HG03439 (cell line): ENCODE measurements around the gene HDDC3.
"Not testable (repeated sequence)": the region's sequence is repeated elsewhere in the genome, so short reads cannot be mapped to it uniquely, and the experiment has no call there.

Experiments
- ATAC-seq: cut with Tn5 transposase; IDR thresholded peaks from one replicate; pipeline ENCODE4 v1.9.1; 2021; ENCODE audit warnings: mild to moderate bottlenecking, moderate library complexity; ENCODE audit not compliant: unreplicated experiment

HDDC3 gene

DNA sequence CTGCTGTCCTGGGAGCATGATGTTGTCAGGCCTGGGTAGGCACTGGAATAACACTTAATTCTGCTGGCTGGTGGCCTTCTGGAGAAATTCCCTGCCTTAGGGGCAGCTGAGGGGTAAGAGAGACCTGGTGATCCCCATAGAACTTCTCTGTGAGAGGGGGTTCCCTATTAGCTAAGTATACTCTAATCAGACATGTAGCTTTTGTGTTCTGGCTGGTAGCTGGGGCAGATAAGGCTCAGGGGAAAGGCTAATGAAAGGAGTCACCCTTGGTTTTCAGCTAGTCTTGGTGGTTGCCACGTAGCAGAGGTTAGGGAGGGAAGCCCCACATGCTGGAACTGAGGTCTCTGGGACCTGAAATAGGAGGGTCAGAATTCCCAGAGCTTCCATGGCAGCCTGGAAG, 952 bp upstream of the HDDC3 start:
- no peak for ATAC-seq

DNA sequence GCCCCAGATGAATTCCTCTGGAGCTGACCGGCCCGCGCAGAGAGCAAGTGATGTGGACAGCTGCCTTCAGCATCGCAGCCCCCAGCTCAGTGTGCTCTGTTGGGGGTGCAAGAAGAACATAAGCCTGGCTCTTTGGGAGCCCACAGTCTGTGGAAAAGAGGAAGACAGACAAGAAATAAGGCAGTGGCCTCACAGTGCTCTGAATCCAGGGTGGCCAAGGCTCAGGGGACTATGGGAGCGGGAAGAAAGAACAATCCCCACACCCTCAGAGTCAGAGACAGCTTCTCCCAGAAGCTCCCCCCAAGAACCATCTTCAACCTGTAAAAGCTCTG, 277 bp upstream of the HDDC3 start:
- no peak for ATAC-seq

DNA sequence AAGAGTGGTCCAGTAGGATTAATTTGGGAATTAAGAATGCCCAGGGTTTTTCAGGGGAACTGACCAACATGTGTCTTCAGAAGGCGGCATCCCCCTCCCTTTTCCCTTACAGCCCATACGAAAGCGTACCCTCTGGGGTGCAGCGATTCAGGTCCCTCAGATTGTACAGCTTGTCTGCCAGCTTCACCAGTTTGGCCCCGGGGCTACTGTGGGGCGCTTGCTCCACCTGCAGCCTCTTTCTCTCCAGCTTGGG, 848 bp downstream of the HDDC3 start:
- ATAC-seq = no peak

DNA sequence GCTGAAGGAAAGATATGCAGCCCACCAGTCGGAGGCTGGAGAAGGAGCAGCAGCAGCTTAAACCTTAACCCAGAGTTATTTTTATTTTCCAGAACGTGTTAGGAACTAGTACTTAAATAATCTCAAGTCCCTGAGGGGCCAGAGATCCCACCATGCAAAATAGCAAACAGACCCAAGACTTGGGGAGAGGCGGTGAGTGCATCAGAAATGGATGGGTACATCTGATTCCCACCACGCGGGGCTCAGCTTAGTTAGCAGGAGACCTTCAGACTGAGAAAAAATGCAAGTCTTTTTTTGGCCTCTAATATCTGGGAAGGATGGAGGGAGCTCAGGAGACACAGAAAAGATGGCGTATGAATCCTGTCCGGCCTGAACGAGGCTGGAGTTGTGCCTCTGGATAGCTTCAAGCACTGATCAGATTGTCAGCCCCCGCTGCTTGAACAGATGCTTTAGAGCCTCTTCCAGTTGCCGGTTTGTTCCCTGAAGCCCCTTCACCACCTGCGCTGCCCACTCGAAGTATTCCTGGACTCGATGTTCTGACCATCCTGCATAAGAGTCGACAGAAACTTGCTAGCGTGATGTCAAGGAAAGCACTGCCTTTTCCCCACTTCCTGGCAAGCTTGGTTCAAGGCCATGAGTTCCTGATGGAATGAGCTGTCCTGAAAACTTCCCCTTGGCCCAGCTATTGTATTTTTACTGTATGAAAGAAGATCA, 1.3 kb downstream of the HDDC3 start:
- no peak for ATAC-seq

DNA sequence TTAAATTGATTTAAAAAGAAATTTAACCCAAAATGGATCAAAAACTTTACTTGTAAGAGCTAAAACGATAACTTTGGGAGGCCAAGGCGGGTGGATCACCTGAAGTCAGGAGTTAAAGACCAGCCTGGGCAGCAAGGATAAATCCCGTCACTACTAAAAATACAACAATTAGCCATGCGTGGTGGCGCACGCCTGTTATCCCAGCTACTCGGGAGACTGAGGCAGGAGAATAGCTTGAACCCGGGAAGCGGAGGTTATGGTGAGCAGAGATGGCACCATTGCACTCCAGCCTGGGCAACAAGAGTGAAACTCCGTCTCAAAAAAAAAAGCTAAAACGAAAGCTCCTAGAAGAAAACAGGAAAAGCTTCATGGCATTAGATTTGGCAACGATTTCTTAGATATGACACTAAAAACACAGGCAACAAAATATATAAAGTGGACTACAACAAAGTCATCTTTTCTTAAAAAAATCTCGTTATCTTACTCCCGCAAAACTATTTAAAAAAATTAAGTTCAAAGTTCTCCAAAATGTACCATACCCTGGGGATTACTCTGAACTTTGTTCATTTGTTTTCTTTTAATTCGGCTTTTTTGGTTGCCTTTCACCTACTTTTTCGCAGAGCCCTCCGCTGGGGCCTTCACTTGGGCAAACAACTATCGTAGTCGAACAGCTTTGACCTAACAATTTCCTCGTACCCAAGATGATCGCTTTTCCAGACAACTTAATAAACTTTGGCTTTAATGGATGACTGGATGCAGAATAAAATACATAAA, 2.9 kb downstream of the HDDC3 start:
- ATAC-seq = no peak

DNA sequence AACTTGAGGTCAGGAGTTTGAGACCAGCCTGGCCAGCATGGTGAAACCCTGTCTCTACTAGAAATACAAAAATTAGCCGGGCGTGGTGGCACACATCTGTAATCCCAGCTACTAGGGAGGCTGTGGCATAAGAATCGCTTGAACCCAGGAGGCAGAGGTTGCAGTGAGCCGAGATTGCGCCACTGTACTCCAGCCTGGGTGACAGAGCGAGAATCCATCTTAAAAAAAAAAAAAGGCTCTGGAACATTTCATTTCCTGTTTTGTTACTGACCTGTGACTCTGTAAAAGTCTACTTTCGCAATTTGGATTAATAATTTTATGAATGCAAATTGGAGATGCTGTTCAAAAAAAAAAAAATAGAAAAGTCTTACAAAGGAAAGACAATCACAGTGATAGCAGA, 4.2 kb downstream of the HDDC3 start:
- not testable (repeated sequence) for ATAC-seq

DNA sequence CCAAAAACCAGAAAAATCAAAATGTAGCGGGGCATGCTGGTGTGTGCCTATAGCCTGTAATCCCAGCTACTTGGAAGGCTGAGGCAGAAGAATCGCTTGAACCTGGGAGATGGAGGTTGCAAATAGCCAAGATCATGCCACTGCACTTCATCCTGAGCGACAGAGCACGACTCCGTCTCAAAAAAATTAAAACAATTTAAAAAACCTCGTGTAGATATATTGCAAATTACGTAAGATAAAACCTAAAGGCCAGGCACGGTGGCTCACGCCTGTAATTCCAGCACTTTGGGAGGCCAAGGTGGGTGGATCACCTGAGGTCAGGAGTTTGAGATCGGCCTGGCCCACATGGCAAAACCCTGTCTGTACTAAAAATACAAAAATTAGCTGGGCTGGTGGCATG, 5.6 kb downstream of the HDDC3 start:
- ATAC-seq = not testable (repeated sequence)

DNA sequence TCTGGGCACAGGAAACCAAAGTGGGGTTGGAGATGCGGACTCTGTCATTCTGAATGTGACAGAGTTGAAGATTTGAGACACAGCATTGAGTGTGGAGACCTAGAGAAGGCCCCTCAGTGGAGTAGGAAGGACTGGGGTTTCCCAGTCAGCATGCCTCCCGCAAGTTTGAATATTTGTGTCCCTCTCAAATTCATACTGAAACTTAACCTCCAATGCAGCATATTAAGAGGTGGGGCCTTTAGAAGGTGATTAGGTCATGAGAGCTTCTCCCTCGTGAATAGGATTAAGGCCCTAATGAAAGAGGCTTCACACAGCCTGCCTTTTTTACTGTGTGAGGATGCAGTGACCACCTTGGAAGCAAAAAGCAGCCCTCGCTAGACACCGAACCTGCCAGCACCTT, 8.0 kb downstream of the HDDC3 start:
- ATAC-seq = peak; percentile 56

DNA sequence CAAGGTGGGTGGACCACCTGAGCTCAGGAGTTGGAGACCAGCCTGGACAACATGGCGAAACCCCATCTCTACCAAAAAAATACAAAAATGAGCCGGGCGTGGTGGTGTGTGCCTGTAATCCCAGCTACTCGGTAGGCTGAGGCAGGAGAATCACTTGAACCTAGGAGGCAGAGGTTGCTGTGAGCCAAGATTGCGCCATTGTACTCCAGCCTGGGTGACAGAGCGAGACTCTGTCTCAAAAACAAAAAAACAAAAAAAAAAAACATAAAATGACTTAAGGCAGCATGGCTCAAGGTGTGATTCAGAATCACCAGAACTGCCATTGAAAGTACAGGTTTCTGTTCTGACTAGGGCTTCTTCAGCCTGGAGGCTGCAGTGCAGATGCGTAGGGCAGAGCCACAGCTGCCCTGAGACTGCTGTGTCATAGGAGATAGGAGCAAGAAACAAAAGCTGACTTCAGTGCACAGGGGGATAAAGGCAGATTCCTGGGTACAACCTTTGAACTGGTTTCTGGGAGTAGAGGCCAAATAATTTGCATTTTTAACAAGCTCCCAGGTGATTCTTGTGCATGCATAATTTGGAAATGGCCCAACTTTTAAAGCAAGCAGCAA, 9.5 kb downstream of the HDDC3 start:
- ATAC-seq = peak; percentile 80

DNA sequence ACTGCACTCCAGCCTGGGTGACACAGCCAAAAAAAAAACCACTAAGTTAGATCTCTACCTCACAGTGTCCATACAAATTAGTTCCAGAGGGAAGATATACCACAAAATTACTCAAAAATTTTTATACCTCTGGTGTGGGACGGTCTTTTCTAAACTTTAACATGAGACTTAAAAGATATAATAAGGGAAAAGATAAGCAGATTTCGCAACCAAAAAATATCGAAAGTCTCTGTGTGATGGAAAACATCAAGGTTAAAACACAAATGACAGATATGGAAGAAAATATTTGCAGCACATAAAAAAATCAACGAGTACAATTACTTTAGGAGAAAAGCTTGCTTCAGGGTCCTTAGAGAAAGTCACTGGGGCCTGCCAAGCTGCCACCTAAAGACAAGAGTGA, 10.5 kb downstream of the HDDC3 start:
- no peak for ATAC-seq

DNA sequence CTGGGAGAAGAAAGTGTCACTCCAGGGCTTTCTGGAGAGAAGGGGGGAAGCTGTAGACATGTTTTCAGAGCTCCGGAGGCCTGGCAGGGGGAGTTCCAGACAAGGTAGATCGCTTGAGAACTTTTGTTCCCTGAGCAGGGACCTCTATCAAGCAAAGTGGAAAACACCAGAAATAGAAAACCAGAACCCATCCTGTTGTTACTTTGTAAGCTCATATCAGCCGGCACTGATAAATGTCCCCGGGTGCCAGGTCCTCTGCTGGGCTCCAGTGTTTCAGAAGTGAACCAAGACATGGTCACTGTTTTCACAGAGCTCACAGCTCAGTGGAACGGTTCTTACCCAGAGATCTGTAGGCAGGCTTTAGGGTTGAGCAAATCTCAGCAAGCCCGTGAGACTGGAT, 13.5 kb downstream of the HDDC3 start:
- no peak for ATAC-seq

DNA sequence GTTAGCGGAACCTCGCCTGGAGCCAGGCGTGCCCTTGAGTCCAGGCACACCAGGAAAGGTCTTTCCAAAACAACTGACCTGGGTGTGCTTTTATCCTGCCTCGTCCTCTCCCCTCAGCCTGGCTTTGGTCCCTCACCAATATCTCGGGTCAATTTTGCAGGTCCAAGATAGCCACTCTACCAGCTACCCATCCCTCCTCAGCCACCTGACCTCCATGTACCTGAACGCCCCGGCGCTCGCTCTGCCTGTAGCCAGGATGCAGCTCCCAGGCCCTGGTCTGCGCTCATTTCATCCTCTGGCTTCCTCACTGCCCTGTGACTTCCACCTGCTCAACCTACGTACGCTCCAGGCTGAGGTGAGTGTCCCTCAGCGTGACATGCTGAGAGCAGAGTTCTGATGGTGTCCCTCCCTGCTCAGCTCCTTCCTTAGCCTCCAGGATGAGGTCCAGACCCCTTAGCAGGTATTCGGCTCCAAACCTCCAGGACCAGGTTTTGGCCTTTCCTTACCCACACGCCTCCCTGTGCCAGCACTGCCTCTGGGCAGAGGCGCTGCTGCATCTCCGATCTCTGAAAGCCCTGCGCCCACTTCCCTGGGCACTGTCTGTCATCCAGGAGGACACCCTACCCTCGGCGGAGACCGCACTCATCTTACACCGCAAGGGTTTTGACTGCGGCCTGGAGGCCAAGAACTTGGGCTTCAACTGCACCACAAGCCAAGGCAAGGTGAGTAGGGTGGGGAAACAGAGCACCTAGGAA, 14.1 kb downstream of the HDDC3 start:
- no peak for ATAC-seq

DNA sequence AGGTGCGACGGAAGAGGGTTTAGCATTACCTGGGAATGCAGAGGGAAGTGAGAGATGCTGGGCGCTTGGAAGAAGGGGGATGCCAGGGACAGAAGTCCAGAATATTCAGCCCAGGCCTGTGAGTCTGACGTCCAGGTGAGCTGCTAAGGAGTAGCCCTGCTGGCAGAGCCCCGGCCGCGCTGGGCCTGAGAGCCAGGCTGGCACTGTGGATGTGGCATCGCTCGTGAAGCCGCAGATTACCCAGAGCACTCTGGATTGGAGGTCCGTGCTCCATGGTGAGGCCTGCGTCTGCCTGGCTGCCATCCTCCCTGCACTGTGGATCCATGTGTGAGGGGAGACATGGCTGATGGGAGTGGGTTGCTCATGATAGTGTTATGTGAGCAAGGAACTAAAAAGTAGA, 14.8 kb downstream of the HDDC3 start:
- ATAC-seq = no peak

DNA sequence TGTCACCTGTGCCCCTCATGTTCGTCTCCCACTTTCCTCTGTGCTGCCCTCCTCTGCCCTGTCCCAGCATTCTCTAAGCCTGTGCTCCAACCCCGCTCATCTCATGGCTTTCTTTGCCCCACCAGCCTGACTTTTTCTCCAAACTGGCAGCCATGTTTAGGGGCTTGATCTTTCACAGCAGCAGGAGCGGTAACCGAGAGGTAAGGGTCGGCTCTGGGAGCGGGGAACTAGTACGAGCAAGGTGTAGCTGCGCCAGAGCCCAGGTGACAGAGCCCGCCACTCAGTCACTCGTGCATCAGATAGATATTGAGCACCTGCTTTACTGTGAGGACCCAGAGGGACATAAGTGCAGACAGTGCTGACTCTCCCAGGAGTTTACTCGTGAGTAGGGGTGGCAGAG, 15.9 kb downstream of the HDDC3 start:
- ATAC-seq = no peak

DNA sequence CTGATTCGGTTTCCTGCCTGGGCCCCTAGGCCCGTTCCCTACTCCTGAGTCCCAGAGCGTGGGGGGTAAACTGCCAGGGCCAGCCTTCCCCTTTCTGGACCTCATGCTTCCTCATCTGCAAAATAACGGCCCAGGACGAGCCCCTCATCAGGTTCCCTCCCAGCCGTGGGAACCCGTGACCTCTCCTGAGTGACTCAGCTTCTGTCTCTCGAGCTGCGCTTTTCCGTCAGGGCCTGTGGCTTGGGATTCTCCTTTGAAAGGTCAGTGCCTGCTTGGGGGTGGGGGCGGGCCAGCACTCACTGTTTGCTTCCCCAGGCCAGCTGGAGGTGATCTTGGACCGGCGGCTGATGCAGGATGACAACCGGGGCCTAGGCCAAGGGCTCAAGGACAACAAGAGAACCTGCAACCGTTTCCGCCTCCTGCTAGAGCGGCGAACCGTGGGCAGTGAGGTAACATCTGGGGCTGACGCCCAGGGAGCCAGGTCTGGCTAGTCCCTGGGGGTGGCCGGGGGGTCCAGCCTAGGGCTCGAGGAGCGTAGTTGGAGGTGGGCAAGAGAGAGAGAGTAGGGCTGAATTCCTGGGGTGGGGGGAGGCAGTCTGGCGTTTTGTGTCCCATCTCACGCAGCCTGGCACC, 16.4 kb downstream of the HDDC3 start:
- ATAC-seq = no peak

DNA sequence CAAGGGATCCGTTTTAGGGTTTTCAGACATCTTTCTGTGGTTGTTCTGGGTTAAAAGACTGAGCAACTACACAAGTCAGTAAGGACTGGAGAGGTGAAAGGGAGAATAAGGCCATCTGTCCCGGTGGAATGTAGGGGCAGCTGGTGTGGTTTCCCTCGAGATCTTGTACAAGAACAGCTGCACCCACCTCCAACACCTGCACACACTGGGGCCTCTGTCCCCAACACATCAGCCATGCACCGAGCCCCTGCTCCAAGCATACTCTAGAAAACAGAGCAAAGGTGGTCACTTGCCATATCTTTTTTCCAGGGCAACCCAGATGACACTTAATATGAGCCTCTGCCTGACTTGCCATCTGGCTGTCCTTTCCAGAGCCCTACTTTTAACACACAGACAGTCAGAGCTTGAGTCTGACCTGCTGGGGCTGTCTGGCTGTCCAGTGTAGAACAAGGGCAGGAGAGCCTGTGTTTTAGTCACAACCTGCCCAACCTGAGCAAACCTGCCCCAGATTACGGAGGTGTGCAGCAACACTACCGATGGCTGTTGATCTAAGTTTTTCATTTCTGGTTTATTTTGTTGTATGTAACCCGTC, 17.0 kb downstream of the HDDC3 start:
- ATAC-seq = no peak

DNA sequence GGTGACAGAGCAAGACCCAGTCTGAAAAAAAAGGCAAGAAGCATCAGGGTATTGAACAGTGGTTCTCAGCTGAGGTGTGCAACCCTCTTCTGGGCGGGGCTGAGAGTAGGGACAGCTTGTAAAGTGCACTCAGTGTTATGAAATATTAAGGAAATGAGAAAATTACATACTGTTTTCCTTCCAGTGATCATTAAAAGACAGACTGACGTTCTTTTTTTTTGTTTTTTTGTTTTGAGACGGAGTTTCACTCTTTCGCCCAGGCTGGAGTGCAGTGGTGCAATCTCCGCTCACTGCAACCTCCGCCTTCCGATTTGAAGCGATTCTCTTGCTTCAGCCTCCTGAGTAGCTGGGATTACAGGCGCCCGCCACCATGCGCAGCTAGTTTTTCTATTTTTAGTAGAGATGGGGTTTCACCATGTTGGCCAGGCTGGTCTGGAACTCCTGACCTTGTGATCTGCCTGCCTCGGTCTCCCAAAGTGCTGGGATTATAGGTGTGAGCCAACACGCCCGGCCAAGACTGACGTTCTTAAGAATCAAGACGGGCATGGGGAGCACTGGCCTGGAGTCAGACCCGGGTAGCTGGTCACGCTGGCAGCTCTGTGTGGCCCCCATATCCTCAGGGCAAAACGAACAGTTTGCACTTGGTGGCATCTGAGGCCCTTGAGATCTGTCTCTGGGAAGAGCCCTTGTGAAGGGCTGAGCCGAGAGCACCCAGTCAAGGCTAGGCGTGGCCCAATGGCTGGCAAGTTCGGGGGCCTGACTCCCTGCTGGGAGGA, 17.9 kb downstream of the HDDC3 start:
- no peak for ATAC-seq

DNA sequence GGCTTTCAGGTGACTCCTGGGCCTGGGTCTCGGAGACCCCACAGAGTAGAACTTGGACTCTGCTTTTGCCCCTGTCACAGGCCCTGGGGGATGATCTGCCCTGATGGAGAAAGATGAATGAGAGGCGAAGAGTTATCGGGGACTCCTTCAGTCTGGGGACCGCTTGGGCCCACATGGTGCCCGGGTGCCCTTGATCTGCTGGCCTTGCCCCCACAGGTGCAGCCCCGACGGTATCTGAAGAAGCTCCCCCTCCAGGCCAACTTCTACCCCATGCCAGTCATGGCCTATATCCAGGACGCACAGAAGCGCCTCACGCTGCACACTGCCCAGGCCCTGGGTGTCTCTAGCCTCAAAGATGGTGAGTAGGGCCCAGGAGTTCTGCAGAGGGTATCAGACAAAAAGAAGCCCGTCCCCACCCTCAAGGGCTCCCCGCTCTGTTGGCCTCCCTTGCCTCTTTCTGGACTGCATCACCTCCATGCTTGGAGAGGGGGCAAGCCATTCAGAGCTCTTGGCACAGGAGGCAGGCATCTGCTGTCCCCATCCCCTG, 18.9 kb downstream of the HDDC3 start:
- no peak for ATAC-seq

DNA sequence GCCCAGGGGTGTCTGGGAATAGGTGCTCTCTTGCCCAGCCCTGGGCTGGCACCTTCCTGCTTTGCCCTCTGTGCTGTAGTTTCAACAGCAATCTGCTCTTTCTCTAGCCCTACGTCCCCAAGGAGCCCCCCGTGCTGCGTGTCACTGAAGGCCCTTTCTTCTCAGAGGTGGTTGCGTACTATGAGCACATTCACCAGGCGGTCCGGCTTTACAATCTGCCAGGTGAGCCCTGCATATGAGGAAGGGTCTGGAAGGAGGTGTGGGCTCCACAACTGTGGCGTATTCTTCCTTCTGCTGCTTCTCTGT, 19.6 kb downstream of the HDDC3 start:
- no peak for ATAC-seq
